SH-SY5Y (cell line): ENCODE measurements around the gene ATG2A.

Source experiments
- GATA2 ChIP-seq: IDR thresholded peaks from 2 replicates; pipeline ENCODE4 v1.6.1; 2011; ENCODE audit warnings: mild to moderate bottlenecking, low read depth, low read length
- GATA3 ChIP-seq: IDR thresholded peaks from 2 replicates; pipeline ENCODE4 v1.6.1; 2011; ENCODE audit warnings: low read depth, mild to moderate bottlenecking, low read length, moderate library complexity

DNA sequence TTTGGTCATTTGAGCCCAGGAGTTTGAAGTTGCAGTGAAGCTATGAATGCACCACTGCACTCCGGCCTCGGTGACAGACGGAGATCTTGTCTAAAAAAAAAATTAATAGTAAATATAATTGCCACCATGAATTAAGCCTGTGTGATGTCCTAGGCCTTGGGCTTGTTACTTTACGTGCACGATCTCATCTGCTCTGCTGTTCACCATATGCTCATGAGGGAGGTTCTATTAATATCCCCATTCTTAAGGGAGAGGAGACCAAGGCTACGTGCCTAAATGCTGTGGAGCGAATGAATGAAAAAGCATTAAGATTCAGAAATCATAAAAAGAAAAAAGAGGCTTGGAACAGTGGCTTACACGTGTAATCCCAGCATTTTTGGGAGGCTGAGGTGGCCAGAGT is 2.6 kb upstream of the ATG2A start:
- TF ChIP-seq GATA3 (no peak), GATA2 (no peak)
